T-helper 1 cell treated with Interleukin-12 subunit alpha and Interleukin-12 subunit beta and Interleukin-4 antibody, amounts not matched to agents 30 μg/mL and 1 μg/mL, for 36 hours (primary cell): ENCODE data around the gene GALNT17.

Experiments
- H3K27ac Mint-ChIP-seq: one replicate; pipeline ENCODE4 v1.8.0; 2021; ENCODE audit warnings: mild to moderate bottlenecking, mixed read lengths
- H3K27me3 Mint-ChIP-seq: one replicate; pipeline ENCODE4 v1.8.0; 2021; ENCODE audit warnings: low read depth, mixed read lengths
- H3K36me3 Mint-ChIP-seq: one replicate; pipeline ENCODE4 v1.8.0; 2021; ENCODE audit warnings: low read depth, mixed read lengths
- H3K4me1 Mint-ChIP-seq: one replicate; pipeline ENCODE4 v1.8.0; 2021; ENCODE audit warnings: low read depth, mixed read lengths
- H3K4me3 Mint-ChIP-seq: one replicate; pipeline ENCODE4 v1.8.0; 2021; ENCODE audit warnings: mild to moderate bottlenecking, moderate library complexity, mixed read lengths
- H3K9me3 Mint-ChIP-seq: one replicate; pipeline ENCODE4 v1.8.0; 2021; ENCODE audit warnings: mixed read lengths

The GALNT17 gene

GRCh38 chr7:71517940-71518699, 386.2 kb downstream of the GALNT17 start:
- Mint-ChIP-seq H3K36me3 (no peaks in the 10 kb centered on the region), H3K27ac (no peak overlapping the region), H3K4me1 (no peaks in the 10 kb centered on the region), H3K9me3 (peaks cover 57% of the 10 kb centered on the region), H3K27me3 (no peaks in the 10 kb centered on the region), H3K4me3 (no peak overlapping the region)

GRCh38 chr7:71518880-71519279, 386.9 kb downstream of the GALNT17 start:
- Mint-ChIP-seq H3K4me3 (no peak overlapping the region), H3K27ac (no peak overlapping the region), H3K36me3 (no peaks in the 10 kb centered on the region), H3K9me3 (peaks cover 57% of the 10 kb centered on the region), H3K27me3 (no peaks in the 10 kb centered on the region), H3K4me1 (no peaks in the 10 kb centered on the region)

- Mint-ChIP-seq H3K36me3 (no peaks in the 10 kb centered on the region), H3K27me3 (no peaks in the 10 kb centered on the region), H3K27ac (no peak overlapping the region), H3K9me3 (peaks cover 37% of the 10 kb centered on the region), H3K4me1 (no peaks in the 10 kb centered on the region), H3K4me3 (no peak overlapping the region)
Measured at GRCh38 chr7:71521506-71521905, 389.6 kb downstream of the GALNT17 start.

- Mint-ChIP-seq H3K27ac (no peak overlapping the region), H3K9me3 (peaks cover 29% of the 10 kb centered on the region), H3K4me1 (no peaks in the 10 kb centered on the region), H3K36me3 (no peaks in the 10 kb centered on the region), H3K27me3 (no peaks in the 10 kb centered on the region), H3K4me3 (no peak overlapping the region)
Measured at GRCh38 chr7:71526106-71526505, 394.2 kb downstream of the GALNT17 start.

GRCh38 chr7:71527213-71527612, 395.3 kb downstream of the GALNT17 start:
- no peak overlapping the region for H3K4me3 Mint-ChIP-seq
- H3K36me3 Mint-ChIP-seq, result no peaks in the 10 kb centered on the region
- no peaks in the 10 kb centered on the region for H3K27me3 Mint-ChIP-seq
- no peak overlapping the region for H3K27ac Mint-ChIP-seq
- H3K9me3 Mint-ChIP-seq, result peaks cover 32% of the 10 kb centered on the region
- H3K4me1 Mint-ChIP-seq, result no peaks in the 10 kb centered on the region

GRCh38 chr7:71535616-71536015, 403.7 kb downstream of the GALNT17 start:
- no peaks in the 10 kb centered on the region for H3K4me1 Mint-ChIP-seq
- H3K36me3 Mint-ChIP-seq, result no peaks in the 10 kb centered on the region
- no peaks in the 10 kb centered on the region for H3K27me3 Mint-ChIP-seq
- no peak overlapping the region for H3K27ac Mint-ChIP-seq
- no peak overlapping the region for H3K4me3 Mint-ChIP-seq
- H3K9me3 Mint-ChIP-seq, result peaks cover 49% of the 10 kb centered on the region

- H3K9me3 Mint-ChIP-seq, result peaks cover 35% of the 10 kb centered on the region
- H3K36me3 Mint-ChIP-seq, result no peaks in the 10 kb centered on the region
- H3K27me3 Mint-ChIP-seq, result no peaks in the 10 kb centered on the region
- no peaks in the 10 kb centered on the region for H3K4me1 Mint-ChIP-seq
- H3K27ac Mint-ChIP-seq, result no peak overlapping the region
- no peak overlapping the region for H3K4me3 Mint-ChIP-seq
Measured at GRCh38 chr7:71538210-71538609, 406.3 kb downstream of the GALNT17 start.

- H3K4me1 Mint-ChIP-seq, result no peaks in the 10 kb centered on the region
- H3K27me3 Mint-ChIP-seq, result no peaks in the 10 kb centered on the region
- peaks cover 27% of the 10 kb centered on the region for H3K9me3 Mint-ChIP-seq
- H3K27ac Mint-ChIP-seq, result no peak overlapping the region
- no peaks in the 10 kb centered on the region for H3K36me3 Mint-ChIP-seq
- H3K4me3 Mint-ChIP-seq, result no peak overlapping the region
Measured at GRCh38 chr7:71539615-71540014, 407.7 kb downstream of the GALNT17 start.

GRCh38 chr7:71541707-71542353, 409.9 kb downstream of the GALNT17 start:
- Mint-ChIP-seq H3K27ac (no peak overlapping the region), H3K4me1 (no peaks in the 10 kb centered on the region), H3K27me3 (no peaks in the 10 kb centered on the region), H3K9me3 (peaks cover 19% of the 10 kb centered on the region), H3K36me3 (no peaks in the 10 kb centered on the region), H3K4me3 (no peak overlapping the region)

- H3K9me3 Mint-ChIP-seq, result peaks cover 18% of the 10 kb centered on the region
- H3K27ac Mint-ChIP-seq, result no peak overlapping the region
- H3K4me3 Mint-ChIP-seq, result no peak overlapping the region
- H3K4me1 Mint-ChIP-seq, result no peaks in the 10 kb centered on the region
- no peaks in the 10 kb centered on the region for H3K36me3 Mint-ChIP-seq
- no peaks in the 10 kb centered on the region for H3K27me3 Mint-ChIP-seq
Measured at GRCh38 chr7:71543396-71543795, 411.5 kb downstream of the GALNT17 start.

- H3K4me3 Mint-ChIP-seq, result no peak overlapping the region
- H3K27ac Mint-ChIP-seq, result no peak overlapping the region
- H3K9me3 Mint-ChIP-seq, result peaks cover 21% of the 10 kb centered on the region
- no peaks in the 10 kb centered on the region for H3K27me3 Mint-ChIP-seq
- H3K4me1 Mint-ChIP-seq, result no peaks in the 10 kb centered on the region
- no peaks in the 10 kb centered on the region for H3K36me3 Mint-ChIP-seq
Measured at GRCh38 chr7:71544816-71545215, 412.9 kb downstream of the GALNT17 start.

- Mint-ChIP-seq H3K9me3 (peaks cover 26% of the 10 kb centered on the region), H3K36me3 (no peaks in the 10 kb centered on the region), H3K4me3 (no peak overlapping the region), H3K27me3 (no peaks in the 10 kb centered on the region), H3K4me1 (no peaks in the 10 kb centered on the region), H3K27ac (no peak overlapping the region)
Measured at GRCh38 chr7:71547426-71547825, 415.5 kb downstream of the GALNT17 start.

GRCh38 chr7:71548746-71549145, 416.8 kb downstream of the GALNT17 start:
- Mint-ChIP-seq H3K9me3 (peaks cover 28% of the 10 kb centered on the region), H3K4me3 (no peak overlapping the region), H3K36me3 (no peaks in the 10 kb centered on the region), H3K4me1 (no peaks in the 10 kb centered on the region), H3K27ac (no peak overlapping the region), H3K27me3 (no peaks in the 10 kb centered on the region)

- Mint-ChIP-seq H3K27ac (no peak overlapping the region), H3K9me3 (peaks cover 24% of the 10 kb centered on the region), H3K36me3 (no peaks in the 10 kb centered on the region), H3K4me3 (no peak overlapping the region), H3K27me3 (no peaks in the 10 kb centered on the region), H3K4me1 (no peaks in the 10 kb centered on the region)
Measured at GRCh38 chr7:71553306-71553705, 421.4 kb downstream of the GALNT17 start.

- Mint-ChIP-seq H3K4me1 (no peaks in the 10 kb centered on the region), H3K36me3 (no peaks in the 10 kb centered on the region), H3K27ac (no peak overlapping the region), H3K9me3 (peaks cover 26% of the 10 kb centered on the region), H3K4me3 (no peak overlapping the region), H3K27me3 (no peaks in the 10 kb centered on the region)
Measured at GRCh38 chr7:71555758-71556157, 423.8 kb downstream of the GALNT17 start.
